ENCODE results near the gene LETM1.

Gene LETM1

GRCh38 chr4:1797861-1798579 is 57.9 kb downstream of the LETM1 start:
- in situ Hi-C loops (cut with HindIII; ENCODE audit: low sequenced_read_pairs) = no loop called here

GRCh38 chr4:1797298-1797860 is 58.6 kb downstream of the LETM1 start:
- in situ Hi-C loops (cut with HindIII; ENCODE audit: low sequenced_read_pairs) = no loop called here

- in situ Hi-C loops (cut with HindIII; ENCODE audit: low sequenced_read_pairs) = no loop called here
Observed at GRCh38 chr4:1796486-1797204, 59.3 kb downstream of the LETM1 start.

GRCh38 chr4:1795299-1796195 is 60.4 kb downstream of the LETM1 start:
- in situ Hi-C loops (cut with HindIII; ENCODE audit: low sequenced_read_pairs) = no loop called here

GRCh38 chr4:1794809-1795298 is 61.1 kb downstream of the LETM1 start:
- in situ Hi-C loops (cut with HindIII; ENCODE audit: low sequenced_read_pairs) = no loop called here

GRCh38 chr4:1793940-1794808 is 61.8 kb downstream of the LETM1 start:
- in situ Hi-C loops (cut with HindIII; ENCODE audit: low sequenced_read_pairs) = no loop called here

- in situ Hi-C loops (cut with HindIII; ENCODE audit: low sequenced_read_pairs) = no loop called here
Observed at GRCh38 chr4:1793496-1793840, 62.5 kb downstream of the LETM1 start.

GRCh38 chr4:1792832-1793495 is 63.0 kb downstream of the LETM1 start, which contains the start of gene FGFR3:
TSS of gene FGFR3 (plus strand) at chr4:1793293. CDS start at chr4:1793935, 642 bp downstream.
- in situ Hi-C loops (cut with HindIII; ENCODE audit: low sequenced_read_pairs) = no loop called here

- in situ Hi-C loops (cut with HindIII; ENCODE audit: low sequenced_read_pairs) = no loop called here
Observed at GRCh38 chr4:1792158-1792831, 63.7 kb downstream of the LETM1 start.

GRCh38 chr4:1790005-1790404 is 66.0 kb downstream of the LETM1 start:
- in situ Hi-C loops (cut with HindIII; ENCODE audit: low sequenced_read_pairs) = no loop called here

- in situ Hi-C loops (cut with HindIII; ENCODE audit: low sequenced_read_pairs) = no loop called here
Observed at GRCh38 chr4:1789552-1789951, 66.4 kb downstream of the LETM1 start.

GRCh38 chr4:1788254-1788973 is 67.5 kb downstream of the LETM1 start:
- in situ Hi-C loops (cut with HindIII; ENCODE audit: low sequenced_read_pairs) = no loop called here

- in situ Hi-C loops (cut with HindIII; ENCODE audit: low sequenced_read_pairs) = no loop called here
Observed at GRCh38 chr4:1787411-1788077, 68.4 kb downstream of the LETM1 start.

GRCh38 chr4:1786544-1787362 is 69.2 kb downstream of the LETM1 start:
- in situ Hi-C loops (cut with HindIII; ENCODE audit: low sequenced_read_pairs) = no loop called here

GRCh38 chr4:1785592-1785991 is 70.4 kb downstream of the LETM1 start:
- in situ Hi-C loops (cut with HindIII; ENCODE audit: low sequenced_read_pairs) = no loop called here

GRCh38 chr4:1784789-1785591 is 71.0 kb downstream of the LETM1 start:
- in situ Hi-C loops (cut with HindIII; ENCODE audit: low sequenced_read_pairs) = no loop called here
